ENCODE results near the gene NSD1. TPM values are rescaled to one million over a fixed set of nuclear protein-coding genes. Genes with fewer than 3 reads are reported as not detected.

The NSD1 gene
- total and polyA plus RNA-seq, 2 experiments from 2014 or later, result 26.6 to 28.8 TPM

DNA sequence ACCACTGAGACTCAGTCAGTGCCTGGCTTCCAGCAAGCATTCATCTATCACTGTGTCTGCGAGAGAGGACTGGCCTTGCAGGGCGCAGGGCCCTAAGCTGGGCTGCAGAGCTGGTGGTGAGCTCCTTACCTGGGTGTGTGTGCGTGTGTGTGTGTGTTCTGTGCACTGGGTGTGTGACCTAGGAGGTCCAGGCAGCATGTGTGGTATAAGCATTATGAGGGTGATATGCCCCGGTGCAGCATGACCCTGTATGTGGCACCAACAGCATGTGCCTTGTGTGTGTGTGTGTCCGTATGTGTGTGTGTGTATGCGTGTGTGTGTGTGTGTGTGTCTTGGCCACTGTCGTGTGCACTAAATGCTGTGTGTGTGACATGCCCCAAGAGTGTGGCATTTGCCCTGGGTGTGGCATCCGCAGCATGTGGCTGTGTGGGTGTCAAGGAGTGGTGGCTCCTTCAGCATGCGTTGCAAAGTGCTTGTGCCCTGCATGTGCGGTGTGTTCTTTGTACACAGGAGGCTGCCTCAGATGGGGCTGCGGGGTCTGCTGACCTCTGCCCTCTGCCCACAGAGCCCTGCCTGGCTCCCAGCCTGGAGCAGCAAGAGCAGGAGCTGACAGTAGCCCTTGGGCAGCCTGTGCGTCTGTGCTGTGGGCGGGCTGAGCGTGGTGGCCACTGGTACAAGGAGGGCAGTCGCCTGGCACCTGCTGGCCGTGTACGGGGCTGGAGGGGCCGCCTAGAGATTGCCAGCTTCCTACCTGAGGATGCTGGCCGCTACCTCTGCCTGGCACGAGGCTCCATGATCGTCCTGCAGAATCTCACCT lies 43.5 kb upstream of the NSD1 start:
- H3K9me2 ChIP-seq (replicated peaks; ENCODE audit: insufficient read depth), result no peaks in the 10 kb centered on the region
- no peaks in the 10 kb centered on the region for H3K27me3 ChIP-seq
- H3K4me1 ChIP-seq (ENCODE audit: insufficient read depth), result peaks cover 27% of the 10 kb centered on the region
- H3K4me3 ChIP-seq, result no peak overlapping the region
- no peak for DNase-seq (ENCODE audit: low spot score)
- H3K27ac ChIP-seq, result no peak overlapping the region
- no peaks in the 10 kb centered on the region for H4K20me1 ChIP-seq (ENCODE audit: insufficient read depth, poor library complexity, severe bottlenecking)
- no peaks in the 10 kb centered on the region for H3K36me3 ChIP-seq (replicated peaks; ENCODE audit: insufficient read depth, low read depth)
- peak overlapping the region; percentile 85 for H3K4me2 ChIP-seq
- no peaks in the 10 kb centered on the region for H3K9me3 ChIP-seq (ENCODE audit: low read depth)
- peaks cover 23% of the 10 kb centered on the region for H3K79me2 ChIP-seq
- WGBS (ENCODE audit: low lambda C conversion rate, missing lambda C conversion rate), result 84% methylated on average over 21 of the region's 21 CpGs
- no peak overlapping the region for H2AFZ ChIP-seq
- TF ChIP-seq EZH2 (IDR thresholded peaks at IDR 0.05; ENCODE audit: borderline replicate concordance) (no peak), EZH2phosphoT487 (IDR thresholded peaks at IDR 0.05; ENCODE audit: low read depth, severe bottlenecking, unreplicated experiment) (no peak)
- TF ChIP-seq, protein P1, sequence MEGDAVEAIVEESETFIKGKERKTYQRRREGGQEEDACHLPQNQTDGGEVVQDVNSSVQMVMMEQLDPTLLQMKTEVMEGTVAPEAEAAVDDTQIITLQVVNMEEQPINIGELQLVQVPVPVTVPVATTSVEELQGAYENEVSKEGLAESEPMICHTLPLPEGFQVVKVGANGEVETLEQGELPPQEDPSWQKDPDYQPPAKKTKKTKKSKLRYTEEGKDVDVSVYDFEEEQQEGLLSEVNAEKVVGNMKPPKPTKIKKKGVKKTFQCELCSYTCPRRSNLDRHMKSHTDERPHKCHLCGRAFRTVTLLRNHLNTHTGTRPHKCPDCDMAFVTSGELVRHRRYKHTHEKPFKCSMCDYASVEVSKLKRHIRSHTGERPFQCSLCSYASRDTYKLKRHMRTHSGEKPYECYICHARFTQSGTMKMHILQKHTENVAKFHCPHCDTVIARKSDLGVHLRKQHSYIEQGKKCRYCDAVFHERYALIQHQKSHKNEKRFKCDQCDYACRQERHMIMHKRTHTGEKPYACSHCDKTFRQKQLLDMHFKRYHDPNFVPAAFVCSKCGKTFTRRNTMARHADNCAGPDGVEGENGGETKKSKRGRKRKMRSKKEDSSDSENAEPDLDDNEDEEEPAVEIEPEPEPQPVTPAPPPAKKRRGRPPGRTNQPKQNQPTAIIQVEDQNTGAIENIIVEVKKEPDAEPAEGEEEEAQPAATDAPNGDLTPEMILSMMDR (IDR thresholded peaks at IDR 0.05; ENCODE audit: poor library complexity), result no peak

DNA sequence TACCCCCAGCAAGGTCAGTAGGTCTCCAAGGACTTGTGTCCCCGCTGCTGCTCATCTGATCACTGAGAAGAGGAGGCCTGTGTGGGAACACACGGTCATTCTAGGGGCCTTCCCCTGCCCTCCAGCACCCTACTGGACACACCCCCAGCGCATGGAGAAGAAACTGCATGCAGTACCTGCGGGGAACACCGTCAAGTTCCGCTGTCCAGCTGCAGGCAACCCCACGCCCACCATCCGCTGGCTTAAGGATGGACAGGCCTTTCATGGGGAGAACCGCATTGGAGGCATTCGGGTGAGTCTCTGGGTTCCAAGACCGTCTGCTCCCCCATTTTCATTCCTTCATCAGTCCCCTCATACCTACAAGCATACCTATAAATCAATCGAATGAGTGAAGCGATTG lies 42.8 kb upstream of the NSD1 start:
- Histone ChIP-seq H3K79me2 (peaks cover 23% of the 10 kb centered on the region), H3K27me3 (no peaks in the 10 kb centered on the region), H3K4me1 (ENCODE audit: insufficient read depth) (peaks cover 25% of the 10 kb centered on the region), H4K20me1 (ENCODE audit: insufficient read depth, poor library complexity, severe bottlenecking) (no peaks in the 10 kb centered on the region), H3K4me2 (no peak overlapping the region), H3K9me2 (replicated peaks; ENCODE audit: insufficient read depth) (no peaks in the 10 kb centered on the region), H3K9me3 (ENCODE audit: low read depth) (no peaks in the 10 kb centered on the region), H3K27ac (no peak overlapping the region), H3K36me3 (replicated peaks; ENCODE audit: insufficient read depth, low read depth) (no peaks in the 10 kb centered on the region), H3K4me3 (no peak overlapping the region), H2AFZ (no peak overlapping the region)
- WGBS (ENCODE audit: low lambda C conversion rate, missing lambda C conversion rate), result 90% methylated on average over 13 of the region's 13 CpGs
- TF ChIP-seq EZH2phosphoT487 (IDR thresholded peaks at IDR 0.05; ENCODE audit: low read depth, severe bottlenecking, unreplicated experiment) (no peak), EZH2 (IDR thresholded peaks at IDR 0.05; ENCODE audit: borderline replicate concordance) (no peak)
- TF ChIP-seq, protein P1 (IDR thresholded peaks at IDR 0.05; ENCODE audit: poor library complexity), result no peak
- no peak for DNase-seq (ENCODE audit: low spot score)

DNA sequence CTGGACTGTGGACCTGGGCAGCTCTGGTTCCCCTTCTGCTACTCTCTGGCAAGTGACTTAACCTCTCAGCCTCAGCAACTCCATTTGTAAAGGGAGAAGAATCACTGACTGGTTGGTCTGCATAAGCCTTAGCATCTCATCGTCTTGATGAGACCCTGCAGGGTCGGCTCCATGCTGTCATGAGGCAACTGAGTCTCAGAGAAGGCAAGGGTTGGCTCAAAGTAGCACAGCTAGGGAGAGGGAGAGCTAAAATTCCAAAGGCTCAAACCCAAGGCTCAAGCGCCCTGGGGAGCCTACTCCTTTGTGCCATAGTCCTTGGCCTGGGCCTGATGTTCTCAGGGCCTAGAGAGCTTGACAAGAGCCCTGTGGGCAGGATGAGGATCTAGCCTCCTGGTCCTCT lies 42.3 kb upstream of the NSD1 start:
- no peak for DNase-seq (ENCODE audit: low spot score)
- Histone ChIP-seq H2AFZ (no peak overlapping the region), H3K9me2 (replicated peaks; ENCODE audit: insufficient read depth) (no peaks in the 10 kb centered on the region), H3K4me3 (no peak overlapping the region), H3K79me2 (peaks cover 23% of the 10 kb centered on the region), H3K36me3 (replicated peaks; ENCODE audit: insufficient read depth, low read depth) (no peaks in the 10 kb centered on the region), H3K4me1 (ENCODE audit: insufficient read depth) (peaks cover 21% of the 10 kb centered on the region), H3K9me3 (ENCODE audit: low read depth) (no peaks in the 10 kb centered on the region), H3K4me2 (no peak overlapping the region), H3K27me3 (no peaks in the 10 kb centered on the region), H3K27ac (no peak overlapping the region), H4K20me1 (ENCODE audit: insufficient read depth, poor library complexity, severe bottlenecking) (no peaks in the 10 kb centered on the region)
- WGBS (ENCODE audit: low lambda C conversion rate, missing lambda C conversion rate), result 92% methylated on average over 3 of the region's 3 CpGs
- no peak for TF ChIP-seq EZH2phosphoT487 (IDR thresholded peaks at IDR 0.05; ENCODE audit: low read depth, severe bottlenecking, unreplicated experiment)
- TF ChIP-seq EZH2 (IDR thresholded peaks at IDR 0.05; ENCODE audit: borderline replicate concordance), result no peak
- TF ChIP-seq, protein P1 (IDR thresholded peaks at IDR 0.05; ENCODE audit: poor library complexity), result no peak
